T follicular helper cell (primary cell): Measurements from ENCODE around the gene NEDD4.
"Not testable (repeated sequence)": the region's sequence is repeated elsewhere in the genome, so short reads cannot be mapped to it uniquely, and the experiment has no call there.

ENCODE experiments used
- DNase-seq: peaks from one replicate; pipeline ENCODE4 v3.0.0-alpha.2; 2020; ENCODE audit warnings: low read depth

Gene NEDD4

DNA sequence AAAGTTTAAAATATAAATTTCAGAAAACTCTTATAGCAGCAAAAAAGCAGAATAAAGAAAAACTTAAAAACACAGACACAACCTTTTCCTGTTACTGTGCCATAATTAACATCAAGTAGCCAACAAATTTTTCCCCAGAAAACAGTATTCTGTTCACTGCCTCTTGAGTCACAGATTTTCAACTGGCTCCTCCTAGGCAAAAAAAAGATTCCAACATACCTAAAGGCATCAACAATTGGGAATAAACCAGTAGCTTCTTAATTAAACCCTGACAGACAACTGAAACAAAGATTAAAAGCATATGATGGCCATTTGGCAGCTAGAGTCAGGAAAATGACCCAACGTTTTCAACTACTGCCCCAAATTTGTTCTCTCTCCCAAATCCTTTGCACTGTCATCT, 10.9 kb upstream of the NEDD4 start:
- DNase-seq: not testable (repeated sequence)

DNA sequence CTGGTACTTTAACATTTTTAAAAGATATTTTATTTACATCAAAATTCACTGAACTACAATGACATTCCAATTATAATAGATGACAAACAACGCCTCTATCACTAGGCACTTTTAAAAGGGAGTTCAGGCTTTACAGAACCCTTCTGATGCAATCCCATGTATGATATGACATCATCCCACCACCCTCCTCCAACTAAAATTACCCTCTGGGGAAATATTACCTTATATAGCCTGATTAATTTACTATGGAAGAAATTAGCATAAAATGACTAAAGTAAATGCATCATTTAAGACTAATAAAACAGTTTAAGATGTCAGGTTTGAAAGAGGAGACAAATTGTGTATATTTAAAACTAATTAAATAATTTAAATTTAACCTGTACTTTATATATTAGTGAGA, 10.4 kb upstream of the NEDD4 start:
- not testable (repeated sequence) for DNase-seq

DNA sequence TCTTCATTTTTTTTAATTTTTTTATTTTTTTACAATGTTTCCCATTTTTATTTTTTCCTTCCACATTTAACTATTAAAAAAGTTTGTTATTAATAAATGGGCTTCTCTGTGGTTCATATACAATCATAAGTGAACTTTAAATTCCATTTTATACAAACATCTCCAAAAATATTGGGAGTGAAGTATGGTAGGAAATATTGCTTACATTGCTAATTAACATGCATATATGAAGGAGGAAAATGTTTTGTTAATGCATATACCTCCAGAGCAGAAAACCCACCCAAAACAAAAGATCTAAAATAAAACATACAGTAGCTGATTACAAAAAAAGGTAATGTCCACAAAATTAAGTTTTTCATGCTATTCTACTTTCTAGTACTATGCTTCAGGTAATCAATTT, 9.9 kb upstream of the NEDD4 start:
- DNase-seq: not testable (repeated sequence)

DNA sequence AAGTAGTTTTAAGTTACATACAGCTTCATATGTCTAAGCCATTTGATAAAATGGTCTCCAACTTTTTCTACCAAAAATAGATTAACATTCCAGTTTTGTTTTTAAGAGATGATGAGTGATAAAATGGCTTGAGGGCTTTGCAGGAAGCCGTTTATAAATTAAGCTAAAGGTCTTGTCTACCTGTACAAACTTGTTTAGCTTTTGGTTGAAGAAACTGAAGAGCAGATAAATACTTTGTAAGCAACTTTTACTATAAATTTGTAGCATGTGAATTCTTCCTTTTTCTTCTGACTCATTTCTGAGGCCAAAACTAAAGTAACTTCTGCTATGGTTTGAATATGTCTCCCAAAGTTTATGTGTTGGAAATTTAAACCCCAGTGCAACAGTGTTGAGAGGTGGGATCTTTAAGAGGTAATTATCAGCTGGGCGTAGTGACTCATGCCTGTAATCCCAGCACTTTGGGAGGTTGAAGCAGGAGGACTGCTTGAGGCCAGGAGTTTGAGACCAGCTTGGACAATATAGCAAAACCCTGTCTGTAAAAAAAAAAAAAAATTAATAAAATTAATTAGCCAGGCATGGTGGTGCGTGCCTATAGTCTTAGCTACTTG, 8.2 kb upstream of the NEDD4 start:
- DNase-seq: no peak

DNA sequence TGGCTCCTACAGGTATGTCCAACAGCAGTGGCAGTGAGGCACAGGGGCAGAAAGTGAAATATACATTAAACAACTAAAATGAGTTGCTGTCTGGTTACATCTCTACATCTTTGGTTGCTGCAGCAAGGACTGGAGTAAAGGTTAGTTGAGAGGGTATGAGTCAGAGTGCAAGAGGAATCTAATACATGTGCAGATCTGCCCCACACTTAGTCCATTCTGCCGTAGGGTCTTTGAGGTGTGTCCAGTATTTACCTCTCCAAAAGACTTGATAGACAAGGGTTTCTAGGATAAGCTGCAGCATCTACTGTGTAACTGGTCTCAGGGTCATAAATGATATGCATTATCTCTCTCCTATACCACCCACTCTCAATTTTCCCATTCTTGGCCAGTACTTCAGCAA, 6.2 kb upstream of the NEDD4 start:
- no peak for DNase-seq

DNA sequence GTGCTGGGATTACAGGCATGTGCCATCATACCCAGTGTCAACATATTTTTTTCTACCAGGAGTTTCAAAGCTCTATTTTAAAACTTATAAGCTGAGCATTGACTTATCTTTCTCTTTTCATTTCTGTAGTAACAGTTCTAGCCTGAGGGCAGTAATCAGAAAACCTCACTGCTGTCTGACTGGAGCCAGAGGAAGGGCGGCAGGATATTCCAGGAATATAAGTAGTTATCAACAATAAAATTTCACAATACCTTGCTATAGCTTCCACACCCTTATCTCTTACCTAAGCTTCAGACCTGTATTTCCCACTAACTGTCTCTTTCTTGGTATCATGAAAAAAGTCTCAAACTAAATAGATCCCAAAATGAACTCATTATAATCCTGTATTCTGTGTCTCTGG, 5.1 kb upstream of the NEDD4 start:
- no peak for DNase-seq

DNA sequence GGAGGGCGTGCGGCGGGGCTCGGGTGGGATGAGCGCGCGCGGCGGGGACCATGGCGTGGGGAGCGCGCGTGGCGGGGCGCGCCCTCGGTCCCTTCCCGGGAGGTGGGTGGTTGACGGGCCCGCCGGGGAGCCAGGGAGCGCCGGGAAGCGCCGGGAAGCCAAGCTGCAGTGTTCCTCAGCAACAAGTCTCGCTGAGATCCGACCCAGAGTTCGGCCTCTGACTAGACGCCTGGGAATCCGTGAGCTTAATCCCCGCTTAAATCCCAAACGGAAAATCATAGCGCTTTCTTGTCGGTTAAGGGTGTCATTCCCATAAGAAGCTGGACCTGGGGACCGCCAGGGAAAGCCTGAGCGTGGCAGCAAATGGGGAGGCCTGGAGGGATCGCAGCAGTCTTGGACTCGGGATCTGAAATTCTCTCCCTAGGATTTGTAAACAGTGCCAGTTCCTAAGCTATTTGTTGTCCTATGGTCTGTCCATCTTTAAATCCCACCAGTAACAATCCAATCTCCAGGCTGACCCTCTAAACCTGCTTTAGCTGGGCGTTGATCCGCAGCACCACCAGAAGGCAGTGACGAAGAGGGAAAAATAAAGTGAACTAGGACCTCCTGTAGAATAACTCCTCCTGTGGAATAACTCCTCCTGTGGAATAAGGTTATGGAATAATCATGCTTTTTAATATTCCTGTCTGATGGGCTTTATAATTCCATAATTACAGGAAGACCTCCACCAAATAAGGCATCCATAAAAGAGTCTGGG, 570 bp upstream of the NEDD4 start:
- DNase-seq: no peak

DNA sequence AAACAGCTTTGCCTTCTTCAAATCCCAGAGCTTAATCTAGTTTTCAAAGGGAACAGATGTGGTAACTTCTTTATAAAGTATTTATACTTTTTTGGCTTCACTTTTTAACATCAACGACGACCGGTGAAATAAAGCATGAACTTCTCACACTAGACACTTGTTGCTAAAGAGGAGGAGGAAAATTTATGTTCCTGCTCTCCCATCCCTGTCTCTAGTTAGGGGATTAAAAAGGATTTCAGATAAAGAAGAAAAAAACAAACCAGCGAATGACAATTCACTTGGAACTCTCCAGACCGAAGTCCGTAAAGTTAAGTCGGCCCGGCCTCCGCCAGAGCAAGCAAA, 672 bp downstream of the NEDD4 start:
- no peak for DNase-seq

DNA sequence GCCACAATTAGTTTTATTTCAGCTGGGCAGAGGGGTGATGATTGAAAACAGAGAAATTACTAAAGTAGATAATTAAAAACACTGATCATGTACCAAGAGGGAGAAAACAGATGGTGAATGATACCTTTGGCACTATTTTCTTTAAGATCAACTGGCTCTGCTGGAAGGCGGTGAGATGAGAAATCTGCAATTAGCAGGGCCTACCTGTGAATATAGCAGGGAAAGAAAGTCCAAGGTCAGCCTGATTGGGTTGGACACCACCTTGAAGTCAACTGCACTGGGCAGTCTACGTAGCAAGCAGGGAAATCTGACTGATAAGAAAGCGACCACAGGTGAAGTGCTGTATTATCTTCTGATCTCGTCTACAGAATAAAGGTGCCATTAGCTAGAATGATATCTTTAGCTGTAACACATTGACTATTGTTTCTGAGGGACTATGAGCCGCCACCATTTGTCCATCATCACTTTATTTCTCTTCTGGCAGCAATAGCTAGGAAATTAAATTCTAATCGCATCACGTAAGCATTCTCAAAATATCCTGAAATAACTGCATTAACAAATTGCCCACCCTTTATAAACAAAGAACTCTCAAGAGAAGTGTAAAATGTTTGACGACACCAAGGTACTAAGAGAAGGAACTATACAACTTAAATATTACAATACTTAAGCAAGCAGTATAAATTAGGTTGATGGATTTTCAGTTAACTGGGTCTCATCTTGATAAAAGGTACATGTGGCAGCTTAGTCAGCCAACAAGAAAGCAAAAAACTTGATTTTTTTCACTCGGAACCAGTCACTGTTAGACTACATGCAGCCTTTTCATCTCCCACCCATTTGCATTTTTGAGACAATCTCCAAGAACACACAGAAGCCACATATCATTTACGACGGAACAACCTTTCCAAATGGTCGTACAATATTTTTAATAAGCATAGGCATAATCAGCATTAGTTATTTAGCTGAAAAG, 1.3 kb downstream of the NEDD4 start:
- DNase-seq: no peak

DNA sequence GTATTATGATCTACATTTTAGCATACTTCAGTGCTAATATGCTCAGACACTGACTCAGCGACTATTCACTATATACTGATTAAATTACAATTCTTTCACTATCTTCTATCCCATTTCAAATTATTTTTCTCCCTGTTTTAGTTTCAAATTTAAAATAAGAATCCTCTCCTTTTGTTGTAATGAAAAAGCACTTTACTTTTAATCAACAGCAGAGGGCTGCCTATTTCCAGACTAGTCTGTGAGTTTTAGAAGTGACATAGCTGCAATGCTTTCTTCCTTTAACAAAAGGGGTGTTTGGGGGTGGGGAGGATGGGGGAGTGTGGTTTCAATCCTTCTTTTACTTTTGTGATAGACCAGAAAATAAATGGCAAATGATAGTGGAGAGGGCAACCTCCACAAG, 2.4 kb downstream of the NEDD4 start:
- no peak for DNase-seq

DNA sequence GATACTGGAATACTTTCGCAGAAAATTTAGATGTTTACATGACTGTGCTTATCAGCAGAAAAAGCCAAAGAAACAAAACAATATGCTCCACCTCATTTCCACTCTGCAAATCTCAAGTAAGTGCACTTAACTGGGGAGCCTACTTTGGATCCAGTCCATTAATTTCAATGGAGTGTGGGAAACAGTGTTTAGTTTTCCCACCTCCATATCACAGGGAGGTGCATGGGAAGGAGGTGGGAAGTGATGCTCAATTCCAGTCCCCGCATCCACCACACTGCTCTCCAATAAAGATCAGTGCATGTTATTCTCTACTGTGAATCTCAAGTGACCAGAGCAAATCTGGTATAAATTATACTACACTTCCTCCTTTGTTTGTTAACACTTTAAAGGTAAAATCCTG, 2.9 kb downstream of the NEDD4 start:
- no peak for DNase-seq

DNA sequence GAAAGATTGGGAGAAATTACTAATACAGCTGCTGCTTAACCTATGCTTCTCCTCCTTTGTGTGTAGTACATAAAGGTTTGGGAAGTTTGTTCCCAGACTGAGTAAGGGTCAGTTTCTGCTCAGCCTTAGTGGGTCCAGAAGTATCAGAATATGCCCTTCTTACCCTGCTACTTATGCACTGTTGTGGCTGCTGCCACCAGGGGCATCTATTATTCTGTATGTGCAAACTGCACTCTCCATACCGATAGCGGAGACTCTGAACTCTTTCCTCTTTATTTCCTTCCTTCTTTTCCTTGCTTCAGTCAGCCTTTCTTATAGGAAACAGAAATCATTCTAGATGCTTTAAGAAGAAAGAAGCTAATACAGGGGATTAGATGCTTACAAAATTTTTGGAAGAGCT, 4.0 kb downstream of the NEDD4 start:
- DNase-seq: no peak

DNA sequence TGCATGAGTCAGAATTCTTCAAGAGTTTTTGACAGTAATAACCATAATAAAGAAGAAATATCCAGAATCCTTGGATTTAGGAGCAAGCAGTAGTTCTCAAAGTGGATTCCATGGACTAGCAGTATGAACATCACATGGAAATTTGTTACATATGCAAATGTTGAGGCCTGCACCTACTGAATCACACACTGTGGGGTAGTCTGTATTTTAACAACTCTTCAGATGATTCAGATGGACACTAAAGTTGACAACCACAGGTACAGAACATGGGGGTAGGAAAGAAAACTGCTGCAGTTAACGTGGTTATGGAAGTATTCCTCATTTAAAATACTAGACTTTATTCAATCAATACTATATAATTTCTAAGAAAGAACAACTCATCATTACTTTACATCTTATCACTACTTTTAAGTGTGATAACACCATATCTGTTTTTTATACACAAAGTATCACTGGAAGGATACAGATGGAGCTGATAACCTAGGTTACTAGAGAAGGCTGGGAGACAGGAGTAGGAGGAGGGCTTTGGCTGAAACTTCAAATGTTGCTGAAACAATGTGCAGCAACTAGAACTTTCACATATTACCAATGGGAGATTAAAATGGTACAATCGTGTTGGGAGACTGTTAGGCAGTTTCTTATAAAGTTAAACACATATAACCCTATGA, 11.7 kb downstream of the NEDD4 start:
- DNase-seq: no peak

DNA sequence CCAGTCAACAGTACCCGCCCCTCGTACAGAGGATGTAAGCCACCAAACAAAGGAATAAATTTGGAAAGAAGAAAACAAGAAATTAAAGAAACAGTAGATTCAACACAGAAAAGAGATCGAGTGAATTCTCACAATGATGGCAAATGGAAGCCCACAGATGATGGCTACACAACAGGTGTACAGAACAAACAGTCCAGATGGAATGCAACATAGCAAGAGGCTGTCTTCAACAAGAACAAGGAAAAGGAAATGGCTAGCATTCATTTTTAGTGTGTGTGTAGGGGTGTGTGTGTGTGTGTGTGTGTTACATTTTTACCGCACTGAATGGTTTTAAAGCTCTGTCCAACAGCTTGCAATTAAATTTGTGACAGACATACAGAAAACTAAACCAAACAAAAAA, 12.9 kb downstream of the NEDD4 start:
- no peak for DNase-seq

DNA sequence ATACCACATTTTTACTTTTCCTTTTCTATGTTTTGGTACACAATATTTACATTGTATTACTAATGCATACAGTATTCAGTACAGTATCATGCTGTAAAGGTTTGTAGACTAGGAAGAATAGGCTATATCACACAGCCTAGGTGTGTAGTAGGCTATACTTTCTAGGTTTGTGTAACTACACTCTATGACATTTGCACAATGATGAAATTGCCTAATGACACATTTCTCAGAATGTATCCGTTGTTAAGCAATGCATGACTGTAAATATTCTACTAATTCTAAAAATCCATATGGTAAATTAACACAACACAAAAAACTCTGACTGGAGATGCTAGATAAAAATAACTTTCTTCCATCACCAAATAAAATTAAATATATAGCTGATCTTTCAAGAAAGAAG, 16.2 kb downstream of the NEDD4 start:
- no peak for DNase-seq

DNA sequence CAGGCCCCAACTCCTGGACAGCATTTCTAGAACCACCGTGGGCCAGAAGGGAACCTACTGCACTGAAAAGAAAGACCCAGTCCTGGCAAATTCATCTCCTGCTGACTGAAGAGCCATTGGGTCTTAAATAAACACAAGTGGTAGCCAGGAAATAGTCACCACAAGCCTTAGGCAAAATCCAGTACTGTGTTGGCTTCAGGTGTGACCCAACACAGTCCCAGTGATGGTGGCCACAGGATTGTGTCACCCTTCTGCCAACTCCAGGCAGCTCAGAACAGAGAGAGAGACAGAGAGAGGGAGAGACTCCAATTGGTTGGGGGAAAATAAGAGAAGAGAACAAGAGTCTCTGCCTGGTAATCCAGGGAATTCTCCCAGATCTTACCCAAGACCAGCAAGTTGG, 23.1 kb downstream of the NEDD4 start:
- DNase-seq: no peak

DNA sequence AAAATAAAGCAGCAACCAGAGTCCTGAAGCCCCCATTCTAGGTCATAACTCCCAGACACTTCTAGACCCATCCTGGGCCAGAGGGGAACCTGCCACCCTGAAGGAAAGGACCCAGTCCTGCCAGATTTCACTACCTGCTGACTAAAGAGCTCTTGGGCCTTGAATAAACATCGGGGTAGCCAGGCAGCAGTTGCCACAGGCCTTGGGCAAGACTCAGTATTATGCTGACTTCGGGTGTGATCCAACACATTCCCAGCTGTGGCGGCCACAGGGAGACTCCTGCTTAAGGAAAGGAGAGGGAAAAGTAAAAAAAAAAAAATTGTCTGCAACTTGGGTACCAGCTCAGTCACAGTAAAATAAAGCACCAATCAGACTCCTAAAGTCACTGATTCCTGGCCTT, 23.8 kb downstream of the NEDD4 start:
- DNase-seq: no peak

DNA sequence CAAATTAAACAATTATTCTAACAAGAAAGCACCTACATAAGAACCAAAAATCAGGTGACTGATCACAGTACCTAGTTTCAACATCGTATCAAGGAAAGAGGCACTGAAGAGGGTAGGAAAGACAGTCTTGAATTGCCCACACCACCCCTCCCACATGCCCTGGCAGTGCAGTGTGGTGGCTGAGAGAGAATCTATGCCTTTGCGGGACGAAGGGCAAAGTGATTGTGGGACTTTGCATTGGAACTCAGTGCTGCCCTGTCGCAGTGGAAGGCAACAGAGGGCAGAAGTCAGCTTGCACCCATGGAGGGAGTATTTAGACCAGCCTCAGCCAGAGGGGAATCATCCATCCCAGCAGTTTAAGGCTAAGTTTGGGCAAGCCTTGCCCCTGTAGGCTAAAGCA, 24.5 kb downstream of the NEDD4 start:
- DNase-seq: no peak

DNA sequence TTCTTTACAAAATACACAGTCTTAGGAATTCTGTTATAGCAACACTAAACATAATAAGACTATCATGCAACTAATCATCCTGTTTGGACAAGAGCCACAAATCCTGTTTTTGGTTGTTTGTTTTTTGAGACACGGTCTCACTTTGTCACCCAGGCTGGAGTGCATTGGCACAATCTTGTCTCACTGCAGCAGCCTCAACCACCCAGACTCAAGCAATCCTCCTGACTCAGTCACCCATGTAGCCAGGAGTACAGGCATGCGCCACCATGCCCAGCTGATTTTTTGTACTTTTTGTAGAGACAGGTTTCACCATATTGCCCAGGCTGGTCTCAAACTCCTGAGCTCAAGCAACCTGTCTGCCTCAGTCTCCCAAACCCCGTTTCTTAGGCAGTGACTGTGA, 28.3 kb downstream of the NEDD4 start:
- DNase-seq: no peak

DNA sequence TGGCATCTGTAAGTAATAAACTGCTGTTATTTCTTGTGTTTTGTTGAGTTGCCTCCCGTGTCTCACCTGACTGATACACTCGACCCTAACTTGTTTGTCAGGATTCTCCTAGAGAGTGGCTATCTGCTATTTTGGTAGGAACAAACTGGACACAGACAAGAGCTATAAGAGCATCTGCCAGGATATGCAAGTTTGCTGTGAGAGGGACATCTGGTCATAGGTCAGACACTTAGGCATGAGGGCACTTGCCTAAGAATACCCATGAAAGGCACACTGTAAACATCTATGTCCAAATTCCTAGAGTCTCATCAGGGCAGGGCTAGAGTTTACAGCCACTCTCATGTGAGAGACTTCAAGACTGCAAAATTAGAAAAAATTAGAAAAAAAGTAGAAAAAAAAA, 32.5 kb downstream of the NEDD4 start:
- DNase-seq: no peak

DNA sequence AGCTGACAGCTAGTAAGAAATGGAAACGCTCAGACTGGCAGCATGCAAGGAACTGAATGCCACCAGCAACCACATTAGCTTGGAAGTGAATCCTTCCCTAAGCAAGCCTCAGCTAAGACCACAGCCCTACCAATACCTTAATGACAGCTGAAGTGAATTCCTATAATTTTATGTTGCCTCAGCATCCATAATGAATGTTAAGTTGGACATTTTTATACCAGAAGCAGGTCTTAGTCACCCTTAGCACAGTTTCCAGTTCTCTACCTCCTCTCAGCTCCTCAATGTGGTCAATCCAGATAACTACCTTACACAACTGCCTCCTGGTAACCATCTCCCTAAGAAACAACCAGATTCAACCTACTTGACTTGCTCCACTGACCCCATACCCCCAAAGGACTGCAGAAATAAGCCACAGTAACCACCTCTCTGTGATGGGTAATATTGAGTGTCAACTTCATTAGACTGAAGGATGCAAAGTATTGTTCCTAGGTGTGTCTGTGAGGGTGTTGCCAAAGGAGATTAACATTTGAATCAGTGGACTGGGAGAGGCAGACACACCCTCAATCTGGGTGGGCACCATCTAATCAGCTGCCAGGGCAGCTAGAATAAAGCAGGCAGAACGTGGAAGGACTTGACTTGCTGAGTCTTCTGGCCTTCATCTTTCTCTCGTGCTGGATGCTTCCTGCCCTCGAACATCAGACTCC, 33.5 kb downstream of the NEDD4 start:
- DNase-seq: no peak

DNA sequence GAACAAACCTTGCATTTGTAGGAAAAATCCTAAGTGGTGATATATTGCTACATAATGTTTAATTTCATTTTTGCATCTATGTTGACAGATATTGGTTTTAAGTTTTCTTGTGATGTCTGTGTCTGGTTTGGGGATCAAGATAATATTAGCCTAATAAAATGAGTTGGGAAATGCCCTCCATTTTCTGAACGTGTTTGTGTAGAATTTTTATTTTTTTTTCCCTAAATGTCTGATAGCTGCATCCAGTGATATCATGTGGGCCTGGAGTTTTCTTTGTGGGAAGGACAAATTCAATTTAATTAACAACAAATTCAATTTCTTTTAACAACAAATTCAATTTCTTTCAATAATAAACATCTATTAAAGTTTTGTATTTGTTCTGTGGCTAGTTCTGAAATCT, 35.1 kb downstream of the NEDD4 start:
- DNase-seq: no peak
